ENCODE measurements around the gene ADAMTS17.

- no peak for TF ChIP-seq CTCF (IDR thresholded peaks at IDR 0.05)
- TF ChIP-seq POLR2A (IDR thresholded peaks at IDR 0.05), result no peak
These were observed 310.0 kb downstream of the ADAMTS17 start for GRCh38 chr15:100031665-100032357.

Data from right lobe of liver (tissue), 4 donors.